RWPE2 (cell line): ENCODE results near the gene EEF1G.

Source experiments
- ATAC-seq: fragments of 200-7000 bp; cut with Tn5 transposase; 3 replicates; pipeline ENCODE4 v1.9.1; 2021; ENCODE audit warnings: low read depth
- DNase-seq: peaks from one replicate; pipeline ENCODE4 v3.0.0-alpha.2; 2020; ENCODE audit warnings: low spot score
- H3K27ac ChIP-seq: fragments of 450-650 bp; 2 replicates; pipeline ENCODE4 v1.5.1; 2017; ENCODE audit warnings: mild to moderate bottlenecking; ENCODE audit not compliant: poor library complexity, severe bottlenecking
- H3K27me3 ChIP-seq: fragments of 250-450 bp; sonication (Bioruptor Pico); 2 replicates; pipeline ENCODE4 v1.5.1; 2021; ENCODE audit warnings: mild to moderate bottlenecking, moderate library complexity; ENCODE audit not compliant: insufficient read depth, poor library complexity, severe bottlenecking
- H3K36me3 ChIP-seq: fragments of 250-450 bp; sonication (Bioruptor Pico); 2 replicates; pipeline ENCODE4 v1.5.1; 2020; ENCODE audit warnings: low read depth, mild to moderate bottlenecking, moderate library complexity
- H3K4me1 ChIP-seq: fragments of 250-450 bp; sonication (Bioruptor Pico); 2 replicates; pipeline ENCODE4 v1.5.1; 2021; ENCODE audit warnings: mild to moderate bottlenecking, moderate library complexity; ENCODE audit not compliant: insufficient read depth, poor library complexity, severe bottlenecking
- H3K4me3 ChIP-seq: fragments of 250-450 bp; sonication (Bioruptor Pico); 2 replicates; pipeline ENCODE4 v1.5.1; 2021; ENCODE audit warnings: mild to moderate bottlenecking, moderate library complexity; ENCODE audit not compliant: severe bottlenecking
- H3K9me3 ChIP-seq: fragments of 250-450 bp; sonication (Bioruptor Pico); 2 replicates; pipeline ENCODE4 v1.5.1; 2021; ENCODE audit warnings: mild to moderate bottlenecking, moderate library complexity; ENCODE audit not compliant: severe bottlenecking
- CTCF ChIP-seq: fragments of 450-650 bp; IDR thresholded peaks from one replicate; pipeline ENCODE4 v1.5.1; 2017; ENCODE audit warnings: mild to moderate bottlenecking, moderate library complexity; ENCODE audit not compliant: poor library complexity, severe bottlenecking

Gene EEF1G

GRCh38 chr11:62580959-62581715, 7.4 kb upstream of the EEF1G start:
- H3K27ac ChIP-seq = no peak overlapping the region
- H3K4me1 ChIP-seq = no peaks in the 10 kb centered on the region
- TF ChIP-seq CTCF = no peak
- ATAC-seq = no peak
- no peaks in the 10 kb centered on the region for H3K27me3 ChIP-seq
- no peaks in the 10 kb centered on the region for H3K9me3 ChIP-seq
- H3K36me3 ChIP-seq = peaks cover 50% of the 10 kb centered on the region
- H3K4me3 ChIP-seq = no peak overlapping the region
- no peak for DNase-seq

- Histone ChIP-seq H3K27ac (no peak overlapping the region), H3K27me3 (no peaks in the 10 kb centered on the region), H3K36me3 (peaks cover 32% of the 10 kb centered on the region), H3K9me3 (no peaks in the 10 kb centered on the region), H3K4me1 (no peaks in the 10 kb centered on the region), H3K4me3 (no peak overlapping the region)
- TF ChIP-seq CTCF = no peak
- DNase-seq (no peak), ATAC-seq (no peak)
Measured at GRCh38 chr11:62579252-62579651, 5.6 kb upstream of the EEF1G start.

GRCh38 chr11:62578541-62578940, 4.8 kb upstream of the EEF1G start:
- TF ChIP-seq CTCF = no peak
- H3K27me3 ChIP-seq = no peaks in the 10 kb centered on the region
- ATAC-seq (no peak), DNase-seq (no peak)
- no peak overlapping the region for H3K4me3 ChIP-seq
- H3K36me3 ChIP-seq = peaks cover 32% of the 10 kb centered on the region
- H3K9me3 ChIP-seq = no peaks in the 10 kb centered on the region
- no peaks in the 10 kb centered on the region for H3K4me1 ChIP-seq
- no peak overlapping the region for H3K27ac ChIP-seq

GRCh38 chr11:62577046-62577714, 3.5 kb upstream of the EEF1G start:
- peaks cover 4% of the 10 kb centered on the region for H3K4me1 ChIP-seq
- TF ChIP-seq CTCF = no peak
- DNase-seq (no peak), ATAC-seq (no peak)
- no peak overlapping the region for H3K27ac ChIP-seq
- peaks cover 38% of the 10 kb centered on the region for H3K36me3 ChIP-seq
- H3K4me3 ChIP-seq = no peak overlapping the region
- H3K27me3 ChIP-seq = no peaks in the 10 kb centered on the region
- no peaks in the 10 kb centered on the region for H3K9me3 ChIP-seq

- Histone ChIP-seq H3K27ac (no peak overlapping the region), H3K4me3 (no peak overlapping the region), H3K27me3 (no peaks in the 10 kb centered on the region), H3K9me3 (no peaks in the 10 kb centered on the region), H3K4me1 (peaks cover 7% of the 10 kb centered on the region), H3K36me3 (peaks cover 38% of the 10 kb centered on the region)
- no peak for DNase-seq
- no peak for TF ChIP-seq CTCF
- no peak for ATAC-seq
Measured at GRCh38 chr11:62575837-62576236, 2.1 kb upstream of the EEF1G start.
